Adrenal gland (tissue), 12 donors: Measurements from ENCODE around the gene FBXW7. TPM values are rescaled to one million over a fixed set of nuclear protein-coding genes. Genes with fewer than 3 reads are reported as not detected.

Experiments
- DNase-seq, 7 donors: peaks; one replicate each; pipeline ENCODE4 v3.0.0-alpha.2; 2019 to 2020
- H3K27ac ChIP-seq, 5 donors: fragments of 200-600 bp; sonication (generic) in 4 of 5; 1 replicate in 3 of 5; 2 replicates in 2 of 5; pipeline versions ENCODE4 v1.5.1 to v1.8.0; 2016 to 2020; ENCODE audit warnings: mild to moderate bottlenecking in 1 of 5
- H3K27me3 ChIP-seq: fragments of 200-600 bp; 2 replicates; pipeline ENCODE4 v1.8.0; 2021
- H3K36me3 ChIP-seq, 2 donors: fragments of 200-600 bp; replicated peaks in 1 of 2; 1 replicate in 1 of 2; 2 replicates in 1 of 2; pipeline versions ENCODE4 v1.5.1 to v1.8.0; 2018 to 2022
- H3K4me1 ChIP-seq, 2 donors: fragments of 200-600 bp; replicated peaks in 1 of 2; 1 replicate in 1 of 2; 2 replicates in 1 of 2; pipeline versions ENCODE4 v1.5.1 to v1.8.0; 2018 to 2021
- H3K4me3 ChIP-seq, 4 donors: fragments of 200-600 bp; sonication (generic) in 3 of 4; one replicate each; pipeline ENCODE4 v1.5.1; 2016 to 2018
- H3K9me3 ChIP-seq, 3 donors: fragments of 200-600 bp; sonication (generic) in 1 of 3; replicated peaks in 1 of 3; 1 replicate in 2 of 3; 2 replicates in 1 of 3; pipeline versions ENCODE4 v1.5.1 to v1.8.0; 2016 to 2021
- POLR2A ChIP-seq, 2 donors: fragments of 450-650 bp; IDR thresholded peaks; one replicate each; pipeline ENCODE4 v1.6.1; 2017; ENCODE audit warnings: antibody characterized with exemption in 2 of 2, mild to moderate bottlenecking in 2 of 2, moderate library complexity in 1 of 2
- WGBS, 4 donors: extraction: QIAGEN DNeasy Blood & Tissue Kit in 2 of 4; methylation state at CpG; one replicate each; pipeline versions ENCODE4 v1.1.5 to v1.1.7; 2013 to 2017; 5-methylcytosine and 5-hydroxymethylcytosine counted together
- intact Hi-C, 2 donors: fragments of 100-400 bp; cut with DNase I; formaldehyde crosslinking; loops; one replicate each; pipeline versions ENCODE4 v1.14.1 to v1.15.0; 2022 to 2023
- polyA plus RNA-seq, 3 donors: library from polyadenylated mRNA; stranded (reverse); fragments of 200-250 nt in 2 of 3; fragments of 350-450 nt in 1 of 3; fragmentation: Illumina TruSeq in 1 of 3; extraction: RNeasy Lipid Tissue Mini Kit (QIAGEN cat#74804) in 1 of 3; gene quantifications; one replicate each; pipeline ENCODE4 v1.2.3, GENCODE V29; 2013 to 2014
- total RNA-seq, 9 donors: library from RNA; depleted of rRNA in 4 of 9; stranded (reverse); fragments of >200 nt in 4 of 9; fragments of 120-200 nt in 1 of 9; fragmentation: NEBNext Ultra II Directional in 1 of 9; extraction: Animal tissue kit (Norgen Biotek cat#: 25700) in 1 of 9; gene quantifications; one replicate each; pipeline versions ENCODE4 v1.1.0 to v1.2.4, GENCODE V29; 2013 to 2023
- TF ChIP-seq, protein P1 (sequence below), 6 experiments: fragments of 450-650 bp in 4 of 6; fragments of 200-600 bp in 2 of 6; sonication (generic) in 1 of 6; IDR thresholded peaks; 1 replicate in 5 of 6; 2 replicates in 1 of 6; pipeline versions ENCODE4 v1.5.1 to v1.8.0; 2016 to 2021; ENCODE audit warnings: antibody characterized with exemption in 6 of 6, mild to moderate bottlenecking in 2 of 6, moderate library complexity in 1 of 6
- donor health status: healthy with polysubstance abuse.
- donor health status: Bipolar disorder and iron deficiency.
- donor health status: DM: yes; HTN: yes; CAD: no.
- donor health status: DM: no; HTN: no; CAD: no.
- donor health status: DM: no; HTN: no; CAD: no.
- donor health status: DM: yes; HTN: yes; CAD: no.

FBXW7 gene
- total and polyA plus RNA-seq, 12 donors, result 17.6 to 55.5 (median 30.9) TPM

DNA sequence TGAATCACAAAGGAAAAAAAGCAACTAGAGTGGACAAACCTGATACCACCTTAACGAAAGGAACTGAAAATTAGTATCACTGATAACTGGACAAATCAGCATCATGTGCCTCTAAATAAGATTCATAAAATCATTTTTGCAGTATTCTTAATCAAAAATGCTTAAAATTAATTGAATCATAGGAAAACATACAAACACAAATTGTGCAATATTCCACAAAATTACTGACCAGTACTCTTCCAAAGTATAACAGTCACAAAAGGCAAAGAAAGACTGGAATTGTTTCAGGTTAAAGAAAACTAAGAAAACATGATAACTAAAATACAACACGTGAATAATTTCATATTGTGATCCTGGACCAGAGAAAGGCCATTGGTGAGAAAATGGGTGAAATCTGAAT is 27.1 kb downstream of the FBXW7 start:
- Histone ChIP-seq H3K27ac (no peak overlapping the region), H3K9me3 (no peaks in the 10 kb centered on the region), H3K4me3 (no peak overlapping the region), H3K4me1 (no peaks in the 10 kb centered on the region), H3K27me3 (no peaks in the 10 kb centered on the region), H3K36me3 (no peaks in the 10 kb centered on the region)
- DNase-seq, result no peak
- WGBS, 4 donors, result 92 to 94% (median 93%) methylated on average over 2 of the region's 2 CpGs
- intact Hi-C loops, result no loop called here
- TF ChIP-seq, protein P1, sequence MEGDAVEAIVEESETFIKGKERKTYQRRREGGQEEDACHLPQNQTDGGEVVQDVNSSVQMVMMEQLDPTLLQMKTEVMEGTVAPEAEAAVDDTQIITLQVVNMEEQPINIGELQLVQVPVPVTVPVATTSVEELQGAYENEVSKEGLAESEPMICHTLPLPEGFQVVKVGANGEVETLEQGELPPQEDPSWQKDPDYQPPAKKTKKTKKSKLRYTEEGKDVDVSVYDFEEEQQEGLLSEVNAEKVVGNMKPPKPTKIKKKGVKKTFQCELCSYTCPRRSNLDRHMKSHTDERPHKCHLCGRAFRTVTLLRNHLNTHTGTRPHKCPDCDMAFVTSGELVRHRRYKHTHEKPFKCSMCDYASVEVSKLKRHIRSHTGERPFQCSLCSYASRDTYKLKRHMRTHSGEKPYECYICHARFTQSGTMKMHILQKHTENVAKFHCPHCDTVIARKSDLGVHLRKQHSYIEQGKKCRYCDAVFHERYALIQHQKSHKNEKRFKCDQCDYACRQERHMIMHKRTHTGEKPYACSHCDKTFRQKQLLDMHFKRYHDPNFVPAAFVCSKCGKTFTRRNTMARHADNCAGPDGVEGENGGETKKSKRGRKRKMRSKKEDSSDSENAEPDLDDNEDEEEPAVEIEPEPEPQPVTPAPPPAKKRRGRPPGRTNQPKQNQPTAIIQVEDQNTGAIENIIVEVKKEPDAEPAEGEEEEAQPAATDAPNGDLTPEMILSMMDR (IDR thresholded peaks at IDR 0.05), result no peak

DNA sequence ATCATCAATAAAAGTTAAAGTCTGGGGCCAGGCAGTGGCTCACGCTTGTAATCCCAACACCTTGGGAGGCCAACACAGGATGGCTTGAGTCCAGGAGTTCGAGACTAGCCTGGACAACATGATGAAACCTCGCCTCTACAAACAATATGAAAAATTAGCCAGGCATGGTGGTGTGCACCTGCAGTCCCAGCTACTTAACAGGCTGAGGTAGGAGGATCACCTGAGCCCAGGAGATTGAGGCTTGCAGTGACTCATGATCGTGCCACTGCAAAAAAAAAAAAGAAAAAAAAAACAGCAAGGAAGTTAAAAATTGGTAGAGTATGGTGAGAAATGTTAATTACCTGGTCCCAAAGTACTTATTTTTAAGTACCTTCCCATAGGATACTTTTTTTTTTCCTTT is 27.5 kb downstream of the FBXW7 start:
- intact Hi-C loops, result no loop called here

DNA sequence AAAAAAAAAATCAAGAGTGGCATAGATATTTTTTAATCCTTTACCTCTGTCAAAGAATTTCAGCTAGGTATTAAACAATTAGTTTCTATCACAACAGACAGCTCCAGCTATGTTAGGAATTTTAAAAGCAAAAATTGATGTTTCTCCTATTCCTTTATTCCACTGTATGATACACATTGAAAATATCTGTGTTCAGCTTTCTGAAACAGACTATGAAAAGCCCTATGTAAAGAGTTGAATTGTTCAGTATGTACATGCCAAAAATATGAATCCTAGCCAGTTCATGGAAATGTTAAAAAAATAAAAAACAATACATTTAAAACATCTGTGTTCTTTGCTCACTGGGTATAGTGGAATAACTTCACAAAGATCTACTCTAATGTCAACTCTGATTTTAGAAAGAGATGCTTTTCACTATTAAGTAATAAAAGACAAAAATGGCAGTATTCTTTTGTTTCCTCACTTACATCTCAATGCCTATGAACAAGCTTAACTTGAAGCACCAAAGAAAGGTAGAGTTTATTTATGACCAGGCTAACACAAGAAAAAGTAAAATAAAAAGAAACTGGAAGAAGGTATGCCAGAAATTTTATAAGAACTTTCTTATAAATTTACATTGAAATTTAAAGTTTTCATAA is 32.1 kb downstream of the FBXW7 start:
- intact Hi-C loops, result no loop called here
- Histone ChIP-seq H3K27me3 (no peaks in the 10 kb centered on the region), H3K9me3 (no peaks in the 10 kb centered on the region), H3K4me3 (no peak overlapping the region), H3K36me3 (no peaks in the 10 kb centered on the region), H3K27ac (no peak overlapping the region), H3K4me1 (no peaks in the 10 kb centered on the region)
- no peak for DNase-seq
- TF ChIP-seq, protein P1 (IDR thresholded peaks at IDR 0.05), result no peak
- no peak for TF ChIP-seq POLR2A (IDR thresholded peaks at IDR 0.05)

More for the DNA sequence above, 27.5 kb downstream of the FBXW7 start:
- H3K27me3 ChIP-seq, result no peaks in the 10 kb centered on the region
- no peaks in the 10 kb centered on the region for H3K36me3 ChIP-seq
- no peak overlapping the region for H3K27ac ChIP-seq
- TF ChIP-seq POLR2A (IDR thresholded peaks at IDR 0.05), result no peak
- TF ChIP-seq, protein P1 (IDR thresholded peaks at IDR 0.05), result no peak
- 92 to 97% (median 94%) methylated on average over 4 of the region's 4 CpGs for WGBS, 4 donors
- H3K4me3 ChIP-seq, result no peak overlapping the region
- H3K9me3 ChIP-seq, result no peaks in the 10 kb centered on the region
- H3K4me1 ChIP-seq, result no peaks in the 10 kb centered on the region
- no peak for DNase-seq

DNA sequence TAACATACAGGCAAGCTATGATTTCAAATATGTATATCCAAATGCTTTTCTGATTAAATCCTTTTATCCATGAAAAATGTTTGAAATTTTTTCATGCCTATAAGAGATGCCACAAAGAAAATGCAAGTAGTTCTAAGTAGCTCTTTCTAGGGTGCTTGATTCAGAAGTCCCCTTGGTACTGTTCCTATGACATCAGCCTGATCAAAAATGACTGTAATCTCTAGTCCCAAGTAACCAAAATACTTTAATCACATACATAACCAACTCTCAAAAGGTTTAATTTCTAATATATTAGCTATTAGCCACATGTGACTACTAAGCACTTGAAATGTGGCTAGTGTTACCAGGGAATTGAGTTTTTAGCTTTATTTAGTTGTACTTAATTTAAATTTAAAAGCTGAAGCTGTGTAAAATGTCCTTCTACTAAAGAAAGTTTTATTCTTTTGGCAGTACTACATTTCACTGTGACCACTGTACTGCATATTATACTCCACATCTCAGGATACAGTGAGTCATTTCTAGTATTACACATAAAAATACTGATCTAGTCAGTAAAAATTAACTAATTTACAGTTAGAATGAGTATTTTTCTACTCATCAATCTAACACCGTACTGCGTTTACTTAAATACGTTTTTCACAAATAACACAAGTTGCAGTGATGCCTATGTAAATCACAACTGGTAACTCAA is 33.9 kb downstream of the FBXW7 start:
- Histone ChIP-seq H3K27ac (no peak overlapping the region), H3K36me3 (no peaks in the 10 kb centered on the region), H3K4me3 (no peak overlapping the region), H3K9me3 (no peaks in the 10 kb centered on the region), H3K27me3 (no peaks in the 10 kb centered on the region), H3K4me1 (no peaks in the 10 kb centered on the region)
- DNase-seq, result no peak
- TF ChIP-seq POLR2A (IDR thresholded peaks at IDR 0.05), result no peak
- TF ChIP-seq, protein P1 (IDR thresholded peaks at IDR 0.05), result no peak
- WGBS, 4 donors, result 94 to 98% (median 97%) methylated on average over 3 of the region's 3 CpGs
- intact Hi-C loops, result no loop called here
